NOMO-1 treated with DMSO at 0.1 percent for 48 hours (cell line): ENCODE data around the gene IGSF21.

Experiments used
- DNase-seq: peaks from one replicate; lab custom pipeline; 2025; ENCODE audit not compliant: unreplicated experiment; lab: John Stamatoyannopoulos, UW

The IGSF21 gene

DNA sequence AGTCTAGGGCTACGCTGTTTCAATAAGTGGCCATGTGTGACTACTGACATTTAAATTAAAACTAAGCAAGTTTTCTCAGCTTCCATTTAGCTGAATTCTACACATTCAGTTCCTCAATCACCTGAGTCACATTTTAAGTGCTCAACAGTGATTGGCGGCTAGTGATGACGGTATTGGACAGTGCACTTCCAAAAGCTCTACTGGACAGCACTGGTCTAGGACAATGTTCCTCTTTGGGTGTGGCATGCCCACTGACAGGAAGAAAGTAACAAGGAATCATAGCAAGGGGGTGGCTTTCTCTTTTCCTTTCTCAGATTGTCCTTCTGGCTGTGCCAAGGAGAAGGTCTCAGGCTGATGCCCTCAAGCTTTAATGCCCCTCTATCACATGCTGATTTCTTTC, 11.7 kb downstream of the IGSF21 start:
- DNase-seq = no peak

DNA sequence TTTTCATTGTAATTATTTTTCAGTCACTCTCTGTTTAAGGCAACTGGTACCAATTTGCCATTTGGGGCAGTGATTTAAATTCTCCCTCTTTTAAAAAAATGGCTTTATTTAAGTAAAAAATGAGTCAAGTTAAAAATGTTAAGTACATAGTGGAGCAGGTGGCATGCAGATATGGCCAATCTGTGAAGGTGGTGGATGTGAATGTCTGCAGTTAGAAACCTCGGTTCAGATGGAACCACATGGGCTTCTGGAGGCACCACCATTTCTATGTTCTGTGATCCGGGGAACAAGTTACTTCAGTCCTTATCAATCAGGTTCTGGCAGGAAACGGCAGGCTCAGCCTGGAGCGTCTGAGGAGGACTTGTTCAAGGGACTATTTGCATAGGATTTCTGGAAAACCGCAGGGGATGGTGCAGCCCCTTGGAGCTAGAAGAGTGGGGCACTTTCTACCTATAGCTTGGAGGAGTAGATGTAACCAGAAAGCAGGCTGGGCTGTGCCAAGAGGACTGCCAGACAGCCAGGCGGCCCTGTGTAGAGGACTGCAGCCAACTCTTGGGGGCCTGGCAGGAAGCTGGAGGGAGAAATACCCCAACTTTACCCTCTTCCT, 12.3 kb downstream of the IGSF21 start:
- no peak for DNase-seq

DNA sequence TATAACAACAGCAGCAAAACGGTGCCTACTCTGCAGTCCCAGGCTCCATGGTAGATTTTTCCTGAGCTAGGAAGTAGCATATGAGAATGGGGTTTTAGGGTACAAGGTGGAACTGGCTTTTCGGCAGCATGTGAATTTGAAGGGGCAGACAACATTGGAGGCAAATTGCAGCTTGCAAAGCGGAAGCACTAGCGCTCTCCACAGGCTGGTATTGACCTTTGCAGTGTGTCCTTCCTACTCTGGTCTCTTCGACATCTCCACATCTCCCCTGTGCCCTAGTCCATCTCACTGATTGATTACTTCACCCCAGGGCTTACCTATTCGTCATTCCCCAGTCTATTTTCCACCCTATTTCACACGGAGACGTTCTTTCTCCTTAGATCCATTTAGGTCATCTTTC, 13.0 kb downstream of the IGSF21 start:
- DNase-seq = no peak

DNA sequence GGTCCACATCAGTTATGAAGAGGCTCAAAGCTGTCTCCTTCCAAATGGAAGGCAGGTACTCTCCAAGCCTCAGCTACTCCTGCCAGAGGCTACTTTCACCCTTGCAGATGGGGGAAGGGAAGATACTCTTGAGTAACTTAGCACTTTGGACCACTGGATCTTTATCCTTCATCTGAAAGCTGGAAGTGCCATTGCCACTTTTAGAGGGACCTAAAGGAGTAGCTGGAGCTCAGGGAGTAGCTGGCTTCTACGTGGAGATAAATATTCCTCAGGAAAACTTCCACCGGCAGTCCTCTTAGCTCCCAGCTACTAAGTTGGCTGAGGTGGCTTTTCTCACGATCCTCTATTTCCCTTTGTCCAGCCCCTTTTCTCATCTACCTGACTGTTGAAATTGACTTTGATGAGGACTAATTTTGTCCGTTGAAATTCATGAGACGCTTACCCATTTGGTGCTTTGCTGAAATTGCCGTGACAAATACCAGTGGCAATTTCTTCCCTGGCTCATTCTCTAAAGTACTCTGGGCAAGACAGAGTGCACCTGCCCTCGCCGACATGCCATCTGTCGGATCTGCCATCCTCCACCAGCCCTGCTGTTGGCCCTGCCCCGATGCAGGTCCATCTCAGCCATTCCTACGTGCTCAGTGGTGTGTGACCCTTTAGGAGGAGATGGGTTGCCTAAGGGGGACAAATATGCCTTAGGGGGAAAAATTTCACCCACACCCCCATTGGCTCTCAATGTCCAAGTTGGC, 13.6 kb downstream of the IGSF21 start:
- DNase-seq = no peak

DNA sequence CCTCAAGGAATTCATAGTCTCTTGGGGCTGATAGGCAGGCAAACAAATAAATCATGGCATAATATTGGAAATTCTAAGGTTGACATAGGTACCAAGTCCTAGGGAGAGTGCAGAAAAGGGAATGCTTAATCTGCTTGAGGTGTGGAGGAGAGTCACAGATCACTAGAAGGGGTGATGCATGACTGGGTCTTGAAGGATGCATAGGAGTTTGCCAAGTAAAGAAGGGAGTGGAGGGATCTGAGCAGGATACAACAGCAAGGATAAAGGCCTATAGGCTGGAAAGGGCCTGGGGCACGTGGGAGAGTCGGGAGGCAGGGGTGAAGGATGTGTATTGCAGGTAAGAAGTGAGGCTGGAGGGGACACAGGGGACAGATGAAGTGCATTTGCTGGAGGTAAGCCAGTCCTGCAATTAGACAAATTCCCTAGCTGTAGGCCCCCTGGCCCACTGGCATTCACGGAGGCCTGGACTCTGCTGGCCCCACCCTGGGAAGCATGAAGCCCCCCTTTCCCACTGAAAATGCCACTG, 15.9 kb downstream of the IGSF21 start:
- no peak for DNase-seq

DNA sequence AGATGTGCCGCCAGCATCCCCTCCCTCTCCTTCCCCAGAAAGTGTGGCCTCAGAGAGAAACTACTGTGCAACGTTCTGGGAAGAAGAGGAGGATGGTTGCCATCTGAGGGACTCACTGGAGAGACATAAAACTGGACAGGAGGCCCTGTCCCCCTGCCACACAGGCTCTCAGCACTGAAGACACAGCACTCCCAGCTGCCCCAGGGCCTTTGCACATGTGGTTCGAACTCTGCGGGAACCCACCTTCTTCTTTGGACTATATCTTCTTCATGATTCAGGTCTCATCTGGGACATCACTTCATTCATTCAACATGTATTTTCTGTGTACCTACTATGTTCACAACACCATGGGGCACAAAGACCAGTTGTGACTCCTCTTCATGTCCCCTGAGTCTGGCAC, 17.4 kb downstream of the IGSF21 start:
- DNase-seq = no peak

DNA sequence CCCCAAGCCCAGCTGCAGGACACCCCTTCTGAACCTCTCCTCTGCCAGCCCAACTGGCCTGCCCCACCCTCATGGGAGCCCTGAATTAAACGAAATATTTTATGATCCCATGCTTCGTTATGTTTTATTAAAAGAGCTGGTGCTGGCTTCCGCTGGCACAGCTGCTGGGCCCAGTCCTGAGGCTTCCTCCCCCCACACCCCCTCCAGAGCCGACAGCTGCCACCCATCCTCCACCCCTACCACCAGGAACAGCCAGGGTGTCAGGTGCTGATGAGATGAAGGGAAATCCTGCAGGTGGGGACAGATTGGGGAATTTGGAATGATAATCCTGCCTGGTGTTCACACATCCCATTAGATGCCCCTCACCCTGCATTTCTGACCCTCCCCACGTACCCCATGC, 19.0 kb downstream of the IGSF21 start:
- DNase-seq = no peak

DNA sequence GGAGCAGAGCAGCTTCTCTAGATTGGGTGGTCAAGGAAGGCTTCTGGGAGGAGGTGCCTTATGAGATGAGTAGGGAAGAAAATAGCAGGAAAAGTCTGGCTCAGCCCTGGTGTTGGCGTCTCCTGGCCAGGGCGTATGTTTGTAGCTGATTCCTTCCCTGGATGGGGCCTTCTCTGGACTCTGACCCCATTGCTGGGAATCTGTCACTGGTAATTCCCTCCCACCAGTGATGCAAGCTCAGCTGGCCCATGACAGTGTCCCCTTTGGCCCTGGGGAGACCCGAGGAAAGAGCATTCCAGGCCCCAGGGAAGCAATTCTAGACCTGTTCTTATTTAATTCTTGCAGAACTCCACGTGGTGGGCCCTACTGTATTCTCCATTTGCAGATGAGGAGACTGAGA, 20.7 kb downstream of the IGSF21 start:
- no peak for DNase-seq

DNA sequence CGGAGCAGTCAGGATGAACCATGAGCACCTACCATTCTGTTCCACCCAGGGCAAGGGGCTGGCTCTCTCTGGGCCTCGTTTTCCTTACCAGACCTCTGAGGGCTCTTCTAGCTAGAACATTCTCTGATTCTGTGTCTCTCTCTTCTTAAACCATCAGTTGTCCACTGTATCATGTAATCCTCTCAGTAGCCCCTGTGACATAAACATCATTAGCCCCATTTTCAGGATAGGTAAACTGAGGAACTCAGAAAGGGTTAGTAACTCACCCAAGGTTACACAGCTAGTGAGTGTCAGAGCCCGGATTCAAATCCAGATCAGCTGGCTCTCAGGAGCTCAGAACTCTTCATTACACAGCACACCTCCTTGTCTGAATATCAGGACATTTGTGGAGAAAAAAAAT, 22.8 kb downstream of the IGSF21 start:
- no peak for DNase-seq

DNA sequence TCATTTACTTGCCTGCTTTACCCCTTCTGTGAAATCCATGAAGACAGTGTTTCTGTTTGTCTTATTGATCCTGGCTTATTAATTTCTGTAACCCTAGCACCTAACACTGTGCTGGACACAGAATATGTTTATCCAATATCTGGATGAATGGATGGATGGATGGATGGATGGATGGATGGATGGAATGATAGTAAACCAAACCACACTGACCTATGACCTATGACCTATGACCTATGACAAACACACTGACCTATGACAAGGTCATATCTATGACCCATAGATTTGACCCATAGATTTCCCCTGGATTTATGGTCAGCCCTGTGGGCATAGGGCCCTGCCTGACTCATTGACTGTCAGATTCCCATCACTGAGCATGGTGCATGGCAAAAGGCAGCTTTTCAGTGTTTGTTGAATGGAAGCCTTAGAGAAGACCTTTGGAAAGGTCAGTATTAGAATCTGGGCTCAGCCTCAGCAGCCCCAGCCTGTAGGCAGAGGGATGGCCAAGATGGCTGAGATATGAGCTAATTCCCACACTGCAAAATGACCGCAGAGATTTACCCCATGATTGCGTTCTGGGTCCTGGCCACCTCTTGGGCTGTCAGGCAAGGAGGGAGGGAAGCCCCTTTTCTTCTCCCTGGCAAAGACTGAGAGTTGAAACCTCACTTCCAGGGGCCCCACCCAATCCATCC, 24.6 kb downstream of the IGSF21 start:
- no peak for DNase-seq

DNA sequence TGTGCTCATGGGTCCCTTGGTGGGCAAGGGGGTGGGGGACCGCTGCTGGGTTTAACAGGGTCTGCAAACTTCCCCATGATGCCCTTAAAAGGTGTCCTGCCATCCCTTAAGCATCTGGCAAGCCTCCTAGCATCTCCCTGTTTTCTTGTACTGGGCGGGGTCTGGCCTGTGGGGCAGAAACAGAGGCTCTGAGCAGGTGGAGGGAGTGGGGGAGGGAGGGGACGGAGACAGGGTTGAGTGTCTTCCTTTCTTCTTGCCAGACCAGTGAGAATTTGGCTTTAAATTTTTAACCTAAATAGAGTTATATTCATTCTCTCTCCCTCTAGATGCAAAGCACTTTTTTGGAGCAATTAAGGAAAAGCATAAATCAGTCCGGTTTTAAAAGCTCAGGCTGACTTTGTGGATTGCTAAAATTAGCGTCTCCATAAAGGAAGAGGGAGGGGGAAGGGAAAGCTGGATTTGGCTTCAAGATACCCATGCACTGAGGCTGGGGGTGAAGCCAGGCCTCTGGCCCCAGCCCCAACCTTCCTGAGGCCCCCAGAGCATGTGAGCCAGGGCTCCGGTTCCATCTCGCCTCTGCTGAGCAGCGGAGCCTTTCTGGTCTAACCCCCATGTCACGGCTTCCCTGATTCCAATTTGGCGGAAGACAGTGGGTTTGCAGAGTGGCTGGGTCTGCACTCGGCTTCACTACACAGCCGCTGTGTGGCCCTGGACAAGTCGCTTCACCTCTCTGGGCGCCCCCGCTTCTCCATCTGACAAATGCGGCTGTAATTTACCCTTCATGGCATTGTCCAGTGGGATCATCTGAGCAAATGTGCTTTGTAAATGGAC, 25.3 kb downstream of the IGSF21 start:
- DNase-seq = no peak

DNA sequence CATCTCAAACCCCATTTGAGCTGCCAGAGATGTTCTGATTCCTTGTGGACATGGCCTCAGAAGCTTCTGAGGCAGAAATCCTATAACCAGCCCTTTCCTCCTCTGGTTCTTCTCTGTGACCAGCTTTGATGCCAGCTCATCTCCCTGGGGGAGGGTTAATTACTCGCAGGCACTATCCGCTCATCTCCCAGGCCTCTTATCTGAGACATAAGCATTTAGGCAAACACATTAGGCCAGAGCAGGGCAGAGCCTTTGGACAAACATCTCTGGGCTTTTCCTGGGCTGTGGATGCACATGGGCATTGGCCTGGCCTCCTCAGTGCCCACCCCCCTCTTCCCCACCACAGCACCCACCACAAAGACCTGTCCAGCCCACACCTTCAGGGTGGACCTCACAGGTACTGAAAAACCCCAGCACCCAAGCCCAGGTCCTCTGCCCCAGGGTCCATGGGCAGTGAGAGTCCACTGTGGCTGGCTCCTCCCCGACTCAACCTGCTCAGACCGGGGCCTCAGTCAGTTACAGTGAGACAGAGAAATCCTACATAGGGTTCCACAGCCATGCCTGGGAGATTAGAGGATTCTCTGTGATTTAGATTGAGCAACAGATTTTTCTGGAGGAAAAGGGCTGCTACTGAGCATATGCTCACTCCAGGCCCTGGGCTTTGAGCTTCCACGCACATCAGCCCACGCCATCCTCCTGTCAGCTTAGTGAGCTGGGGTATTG, 26.9 kb downstream of the IGSF21 start:
- DNase-seq = no peak

DNA sequence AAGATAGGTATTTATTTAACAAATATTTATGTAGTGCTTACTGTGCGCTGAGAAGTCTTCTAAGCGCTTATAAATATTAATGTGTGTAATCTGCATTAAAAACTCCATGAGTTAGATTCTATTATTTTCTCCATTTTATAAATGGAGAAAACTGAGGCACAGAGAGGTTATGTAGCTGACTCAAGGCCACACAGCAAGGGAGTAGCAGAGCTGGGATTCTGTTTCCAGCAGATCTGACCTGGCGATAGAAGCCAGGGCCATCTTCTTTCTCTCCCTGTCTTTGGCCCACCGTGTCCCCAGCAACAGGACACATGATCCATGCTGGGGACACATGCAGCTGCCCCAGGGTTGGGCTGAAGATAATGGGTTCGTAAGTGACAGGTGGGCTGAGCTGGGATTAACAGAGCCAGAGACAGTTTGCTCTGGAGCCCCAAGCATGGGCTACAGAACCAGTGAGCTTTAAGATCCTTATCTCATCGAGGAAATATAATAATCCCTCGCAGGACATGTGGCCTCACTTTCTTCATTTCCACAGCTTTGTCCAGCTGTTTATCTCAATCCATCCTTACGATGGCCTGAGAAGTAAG, 30.3 kb downstream of the IGSF21 start:
- no peak for DNase-seq

DNA sequence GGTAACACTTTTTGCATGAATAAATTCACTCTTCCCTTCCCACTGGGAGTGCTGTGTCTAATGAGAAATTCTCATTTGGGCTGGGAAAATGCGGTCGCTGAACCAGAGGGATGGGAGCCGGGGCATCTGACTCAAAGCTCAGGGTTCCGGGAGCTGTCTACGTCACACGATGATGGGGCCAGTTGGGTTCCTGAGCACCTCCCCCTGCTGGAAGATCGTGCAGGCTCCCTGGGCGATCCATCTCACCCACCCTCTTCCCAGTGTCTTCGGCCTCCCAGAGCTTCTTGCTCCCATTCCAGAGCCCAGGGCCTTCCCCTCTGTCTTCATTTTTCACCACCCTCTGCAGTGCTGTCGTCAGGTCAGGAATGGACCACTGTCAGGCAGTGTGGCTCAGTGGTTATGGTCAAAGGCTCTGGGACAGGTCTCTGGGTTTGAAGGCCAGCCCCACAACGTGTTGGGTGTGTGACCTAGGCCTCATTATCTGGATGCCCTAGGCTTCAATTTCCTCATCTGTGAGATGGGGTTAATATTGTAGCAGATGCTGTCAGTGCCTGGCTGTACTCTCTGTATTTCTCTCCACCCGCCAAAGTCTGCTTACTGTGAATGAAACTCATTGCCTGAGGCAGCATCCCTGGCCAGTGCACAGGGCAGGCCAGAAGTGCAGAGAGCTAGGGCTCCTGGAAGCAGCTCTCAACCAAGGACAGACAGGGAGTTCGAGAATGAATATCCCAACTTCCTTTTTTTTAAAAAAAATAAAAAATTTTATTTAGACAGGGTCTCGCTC, 31.8 kb downstream of the IGSF21 start:
- DNase-seq = no peak

DNA sequence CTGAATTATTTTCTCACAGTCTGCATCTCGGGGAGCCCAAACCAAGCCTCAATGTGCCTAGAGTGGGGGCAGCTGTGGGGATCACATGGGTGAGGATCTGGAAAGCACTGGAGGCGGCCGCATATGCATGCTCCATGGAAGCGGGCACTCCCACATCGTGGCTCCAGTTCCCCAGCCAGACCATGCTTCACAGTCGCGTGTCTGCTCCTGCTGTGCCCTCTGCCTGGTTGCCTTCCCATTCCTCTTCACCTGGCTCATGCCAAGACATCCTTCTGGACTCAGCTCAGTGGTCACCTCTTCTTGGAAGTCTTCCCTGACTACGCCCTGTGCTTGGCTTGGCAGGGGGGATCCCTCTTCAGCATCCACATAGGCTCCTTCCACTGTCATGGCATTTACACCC, 32.8 kb downstream of the IGSF21 start:
- DNase-seq = no peak

DNA sequence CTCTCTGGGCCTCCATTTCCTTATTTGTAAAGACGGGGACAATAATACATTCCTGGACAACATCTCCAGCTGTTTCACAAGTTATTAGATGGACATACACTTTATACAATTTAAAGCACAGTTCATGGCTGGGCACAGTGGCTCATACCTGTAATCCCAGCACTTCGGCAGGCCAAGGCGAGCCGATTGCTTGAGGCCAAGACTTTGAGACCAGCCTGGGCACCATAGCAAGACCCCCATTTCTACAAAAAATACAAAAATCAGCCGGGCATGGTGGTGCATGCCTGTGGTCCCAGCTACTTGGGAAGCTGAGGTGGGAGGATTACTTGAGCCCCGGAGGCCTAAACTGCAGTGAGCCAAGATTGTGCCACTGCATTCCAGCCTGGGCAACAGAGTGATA, 34.1 kb downstream of the IGSF21 start:
- DNase-seq = no peak

DNA sequence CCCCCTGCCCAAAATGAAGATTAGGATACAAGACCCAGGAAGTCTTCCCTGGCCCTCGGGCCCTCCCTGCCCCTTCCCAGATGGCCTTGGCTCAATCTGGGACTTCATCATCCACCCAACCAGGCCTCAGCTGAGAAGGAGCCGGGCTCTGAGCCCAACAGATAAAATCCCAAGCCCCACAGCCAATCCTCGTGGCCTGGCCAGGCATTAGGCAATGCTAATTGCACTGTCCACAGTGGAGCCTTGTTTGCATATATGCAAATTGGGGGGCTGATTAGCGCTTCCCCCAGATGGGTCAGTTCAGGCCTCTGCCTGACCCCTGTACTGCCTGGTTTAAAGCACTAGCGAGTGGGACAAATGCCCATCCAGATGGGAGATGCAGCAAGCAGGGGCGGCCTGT, 34.9 kb downstream of the IGSF21 start:
- DNase-seq = no peak

DNA sequence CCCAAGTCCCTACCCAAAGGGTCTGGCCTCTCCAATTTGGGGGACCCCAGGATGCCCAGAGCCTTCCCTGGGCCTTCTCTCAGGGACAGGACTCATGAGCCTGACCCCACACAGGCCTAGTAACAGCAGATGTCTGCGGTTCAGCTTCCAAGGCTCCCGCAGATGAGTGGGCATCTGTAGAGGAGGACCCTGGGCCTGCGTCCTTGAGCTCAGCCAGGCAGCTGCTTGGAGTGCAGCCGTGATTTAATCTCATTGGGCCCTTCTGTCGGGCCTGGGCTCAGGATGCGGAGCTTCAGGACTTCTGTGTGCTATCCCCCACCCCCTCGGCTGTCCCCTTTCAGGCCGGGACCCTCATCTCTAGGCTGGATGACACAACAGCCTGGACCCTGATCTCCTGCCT, 35.4 kb downstream of the IGSF21 start:
- no peak for DNase-seq

DNA sequence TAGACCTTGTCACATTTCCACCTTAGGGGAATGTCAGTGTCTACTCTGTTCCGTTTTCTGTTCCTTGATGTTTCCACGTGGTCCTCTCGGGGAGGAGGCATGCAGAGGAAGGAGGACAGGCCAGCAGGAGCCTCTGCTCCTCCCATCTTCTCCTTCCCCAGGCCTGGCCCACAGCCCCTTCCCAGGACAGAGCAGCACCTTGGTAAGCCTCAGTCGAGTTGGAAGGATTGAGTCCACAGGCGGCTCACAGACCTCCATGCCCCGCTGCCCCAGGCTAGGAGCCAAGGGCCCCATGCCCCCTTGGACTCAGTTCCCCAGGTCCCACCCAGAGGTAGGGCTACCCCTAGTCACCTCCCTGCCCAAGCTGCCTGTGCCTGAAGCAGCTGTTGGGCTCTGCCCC, 36.5 kb downstream of the IGSF21 start:
- no peak for DNase-seq
